Fibroblast of the aortic adventitia (primary cell): ENCODE results near the gene TGFBR1. TPM values are rescaled to one million over a fixed set of nuclear protein-coding genes. Genes with fewer than 3 reads are reported as not detected.
A peak's percentile ranks its signal among the peaks of the same experiment; 100 is the strongest.

Source experiments
- DNase-seq: peaks from one replicate; pipeline ENCODE4 v3.0.0-alpha.2; 2010; ENCODE audit warnings: low read depth
- H3K4me3 ChIP-seq: 2 replicates; pipeline ENCODE4 v1.5.1; 2011; ENCODE audit warnings: low read depth, mild to moderate bottlenecking, control low read depth, low read length, moderate library complexity
- total RNA-seq: library from RNA; depleted of rRNA; stranded (reverse); fragments of >200 nt; gene quantifications from 2 replicates; pipeline ENCODE4 v1.2.3, GENCODE V29; 2012; ENCODE audit warnings: low replicate concordance
- TF ChIP-seq, protein P1 (sequence below): IDR thresholded peaks from 2 replicates; pipeline ENCODE4 v1.5.1; 2011; ENCODE audit warnings: mild to moderate bottlenecking, low read length, control low read depth, inconsistent platforms; ENCODE audit not compliant: insufficient read depth

Gene TGFBR1
- total RNA-seq, result 20.1 and 28.8 TPM in 2 replicates

GRCh38 chr9:99104459-99105151 is at the start of gene TGFBR1:
Gene TGFBR1 (plus strand): TSS chr9:99105113. CDS start chr9:99105206, 93 bp downstream.
- DNase-seq, result peak; percentile 85
- H3K4me3 ChIP-seq, result peak within 1 kb of the TSS; percentile 78
- TF ChIP-seq, protein P1, sequence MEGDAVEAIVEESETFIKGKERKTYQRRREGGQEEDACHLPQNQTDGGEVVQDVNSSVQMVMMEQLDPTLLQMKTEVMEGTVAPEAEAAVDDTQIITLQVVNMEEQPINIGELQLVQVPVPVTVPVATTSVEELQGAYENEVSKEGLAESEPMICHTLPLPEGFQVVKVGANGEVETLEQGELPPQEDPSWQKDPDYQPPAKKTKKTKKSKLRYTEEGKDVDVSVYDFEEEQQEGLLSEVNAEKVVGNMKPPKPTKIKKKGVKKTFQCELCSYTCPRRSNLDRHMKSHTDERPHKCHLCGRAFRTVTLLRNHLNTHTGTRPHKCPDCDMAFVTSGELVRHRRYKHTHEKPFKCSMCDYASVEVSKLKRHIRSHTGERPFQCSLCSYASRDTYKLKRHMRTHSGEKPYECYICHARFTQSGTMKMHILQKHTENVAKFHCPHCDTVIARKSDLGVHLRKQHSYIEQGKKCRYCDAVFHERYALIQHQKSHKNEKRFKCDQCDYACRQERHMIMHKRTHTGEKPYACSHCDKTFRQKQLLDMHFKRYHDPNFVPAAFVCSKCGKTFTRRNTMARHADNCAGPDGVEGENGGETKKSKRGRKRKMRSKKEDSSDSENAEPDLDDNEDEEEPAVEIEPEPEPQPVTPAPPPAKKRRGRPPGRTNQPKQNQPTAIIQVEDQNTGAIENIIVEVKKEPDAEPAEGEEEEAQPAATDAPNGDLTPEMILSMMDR, result no peak

GRCh38 chr9:99055384-99055783 is 49.5 kb upstream of the TGFBR1 start:
- DNase-seq, result peak; percentile 39

DNA sequence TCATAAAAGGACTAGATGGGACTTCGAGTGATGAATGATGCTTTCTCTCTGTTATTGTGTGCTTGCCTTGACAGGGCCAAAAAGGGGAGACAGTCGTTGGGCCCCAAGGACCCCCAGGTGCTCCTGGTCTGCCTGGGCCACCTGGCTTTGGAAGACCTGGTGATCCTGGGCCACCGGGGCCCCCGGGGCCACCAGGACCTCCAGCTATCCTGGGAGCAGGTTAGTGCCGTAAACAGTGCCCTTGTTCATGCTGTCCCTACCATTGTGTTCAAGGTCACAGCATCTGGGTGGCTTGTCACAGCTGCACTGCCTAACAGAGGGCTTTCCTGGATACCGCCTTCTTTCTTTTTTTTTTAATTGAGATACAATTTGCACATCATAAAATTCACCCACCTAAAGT is 48.7 kb upstream of the TGFBR1 start:
- no peak overlapping the region for H3K4me3 ChIP-seq
- TF ChIP-seq, protein P1, result no peak
- DNase-seq, result no peak

More at GRCh38 chr9:99055384-99055783, 49.5 kb upstream of the TGFBR1 start:
- TF ChIP-seq, protein P1, result no peak
- H3K4me3 ChIP-seq, result no peak overlapping the region

- DNase-seq, result peak; percentile 64
- TF ChIP-seq, protein P1, result no peak
These were observed 47.8 kb upstream of the TGFBR1 start for GRCh38 chr9:99056886-99057664.

GRCh38 chr9:99057665-99058625 is 47.0 kb upstream of the TGFBR1 start:
- no peak overlapping the region for H3K4me3 ChIP-seq
- DNase-seq, result no peak
- TF ChIP-seq, protein P1, result no peak

More at GRCh38 chr9:99056886-99057664, 47.8 kb upstream of the TGFBR1 start:
- H3K4me3 ChIP-seq, result no peak overlapping the region
